Tibial nerve (tissue), 4 donors: ENCODE measurements around the gene AGBL3. TPM values are rescaled to one million over a fixed set of nuclear protein-coding genes. Genes with fewer than 3 reads are reported as not detected.
A peak's percentile ranks its signal among the peaks of the same experiment; 100 is the strongest.

Experiments used
- DNase-seq, 2 donors: peaks; one replicate each; pipeline ENCODE4 v3.0.0-alpha.2; 2019; ENCODE audit warnings: low spot score in 2 of 2
- H3K27ac ChIP-seq, 4 donors: fragments of 200-600 bp; sonication (generic) in 3 of 4; one replicate each; pipeline ENCODE4 v1.5.1; 2017 to 2019; ENCODE audit warnings: mild to moderate bottlenecking in 1 of 4
- H3K27me3 ChIP-seq, 2 donors: fragments of 200-600 bp; sonication (generic) in 1 of 2; one replicate each; pipeline versions ENCODE4 v1.5.1 to v1.6.0; 2017 to 2019
- H3K36me3 ChIP-seq, 3 donors: fragments of 200-600 bp; sonication (generic); one replicate each; pipeline ENCODE4 v1.5.1; 2018 to 2019
- H3K4me1 ChIP-seq, 4 donors: fragments of 200-600 bp; sonication (generic) in 3 of 4; one replicate each; pipeline ENCODE4 v1.5.1; 2017 to 2019
- H3K4me3 ChIP-seq, 4 donors: fragments of 200-600 bp; sonication (generic) in 3 of 4; one replicate each; pipeline ENCODE4 v1.5.1; 2017 to 2019; ENCODE audit warnings: mild to moderate bottlenecking in 1 of 4, moderate library complexity in 1 of 4
- H3K9me3 ChIP-seq, 4 donors: fragments of 200-600 bp; sonication (generic) in 3 of 4; one replicate each; pipeline ENCODE4 v1.5.1; 2017 to 2019
- CTCF ChIP-seq, 5 experiments: fragments of 200-600 bp in 3 of 5; fragments of 450-650 bp in 2 of 5; sonication (generic) in 3 of 5; IDR thresholded peaks; one replicate each; pipeline ENCODE4 v1.5.1; 2016 to 2019; ENCODE audit warnings: antibody characterized with exemption in 5 of 5, mild to moderate bottlenecking in 3 of 5, moderate library complexity in 2 of 5
- EP300 ChIP-seq, 2 donors: sonication (generic); formaldehyde crosslinking; IDR thresholded peaks; one replicate each; pipeline ENCODE4 v1.6.1; 2017; ENCODE audit warnings: antibody characterized with exemption in 2 of 2, mild to moderate bottlenecking in 1 of 2
- POLR2A ChIP-seq, 2 donors: fragments of 450-650 bp; IDR thresholded peaks; one replicate each; pipeline ENCODE4 v1.6.1; 2017; ENCODE audit warnings: antibody characterized with exemption in 2 of 2, mild to moderate bottlenecking in 2 of 2, moderate library complexity in 2 of 2
- WGBS, 2 donors: methylation state at CpG; one replicate each; pipeline ENCODE4 v1.1.5; 2018; 5-methylcytosine and 5-hydroxymethylcytosine counted together
- total RNA-seq, 4 donors: library from RNA; depleted of rRNA; stranded (reverse); fragments of >200 nt; gene quantifications; one replicate each; pipeline ENCODE4 v1.1.0, GENCODE V29; 2016

Gene AGBL3
- total RNA-seq, result 1 to 10 TPM; 1.3 to 3.1 (median 1.9) TPM

- H3K27me3 ChIP-seq, result no peaks in the 10 kb centered on the region
- H3K27ac ChIP-seq, result peak within 1 kb of the TSS; percentile 87 to 96 (median 92)
- TF ChIP-seq EP300 (IDR thresholded peaks at IDR 0.05), result peak; percentile 78 to 89
- TF ChIP-seq POLR2A (IDR thresholded peaks at IDR 0.05), result peak; percentile 14 to 73
- TF ChIP-seq CTCF (IDR thresholded peaks at IDR 0.05), result peak; percentile 65 to 93 (median 74)
- H3K4me1 ChIP-seq, result peaks cover 0 to 27% (median 14%) of the 10 kb centered on the region in 4 donors
- peak; percentile 94 to 95 for DNase-seq
- peak within 1 kb of the TSS; percentile 61 to 70 (median 68) for H3K4me3 ChIP-seq
- WGBS, 2 donors, result 0 to 2% methylated on average over 33 to 67 of the region's 70 CpGs
- H3K36me3 ChIP-seq, result peaks cover 0 to 4% (median 0%) of the 10 kb centered on the region in 3 donors
- no peaks in the 10 kb centered on the region for H3K9me3 ChIP-seq
Observed at GRCh38 chr7:134986363-134987251, at the start of gene AGBL3. AGBL3 (plus strand) TSS chr7:134986508; CDS start chr7:134987934, 1,426 bp downstream.

GRCh38 chr7:134936893-134937510, 49.3 kb upstream of the AGBL3 start:
- WGBS, 2 donors, result 41 to 46% methylated on average over 3 of the region's 3 CpGs
- Histone ChIP-seq H3K27me3 (no peaks in the 10 kb centered on the region), H3K27ac (peak overlapping the region in 2 of 4 donors; percentile 71 to 82), H3K36me3 (peaks cover 0 to 26% (median 0%) of the 10 kb centered on the region in 3 donors), H3K9me3 (no peaks in the 10 kb centered on the region), H3K4me3 (no peak overlapping the region), H3K4me1 (peaks cover 0 to 50% (median 15%) of the 10 kb centered on the region in 4 donors)
- no peak for DNase-seq
- TF ChIP-seq POLR2A (IDR thresholded peaks at IDR 0.05), result no peak
- no peak for TF ChIP-seq EP300 (IDR thresholded peaks at IDR 0.05)
- no peak for TF ChIP-seq CTCF (IDR thresholded peaks at IDR 0.05)

- H3K4me3 ChIP-seq, result no peak overlapping the region
- no peak for DNase-seq
- peaks cover 0 to 25% (median 0%) of the 10 kb centered on the region in 3 donors for H3K36me3 ChIP-seq
- no peaks in the 10 kb centered on the region for H3K9me3 ChIP-seq
- 73 to 81% methylated on average over 4 of the region's 4 CpGs for WGBS, 2 donors
- no peak for TF ChIP-seq POLR2A (IDR thresholded peaks at IDR 0.05)
- TF ChIP-seq EP300 (IDR thresholded peaks at IDR 0.05), result no peak
- TF ChIP-seq CTCF (IDR thresholded peaks at IDR 0.05), result no peak
- peaks cover 0 to 39% (median 10%) of the 10 kb centered on the region in 4 donors for H3K4me1 ChIP-seq
- H3K27ac ChIP-seq, result peak overlapping the region in 1 of 4 donors; percentile 82
- no peaks in the 10 kb centered on the region for H3K27me3 ChIP-seq
Observed at GRCh38 chr7:134938141-134938540, 48.2 kb upstream of the AGBL3 start.

GRCh38 chr7:134939136-134939535, 47.2 kb upstream of the AGBL3 start:
- H3K27ac ChIP-seq, result no peak overlapping the region

More at GRCh38 chr7:134939136-134939535, 47.2 kb upstream of the AGBL3 start:
- no peak for TF ChIP-seq EP300 (IDR thresholded peaks at IDR 0.05)
- no peak for TF ChIP-seq POLR2A (IDR thresholded peaks at IDR 0.05)
- no peak for TF ChIP-seq CTCF (IDR thresholded peaks at IDR 0.05)
- no peak overlapping the region for H3K4me3 ChIP-seq
- H3K4me1 ChIP-seq, result peaks cover 0 to 37% (median 8%) of the 10 kb centered on the region in 4 donors
- WGBS, 2 donors, result 64 to 92% methylated on average over 4 of the region's 4 CpGs
- DNase-seq, result no peak
- no peaks in the 10 kb centered on the region for H3K9me3 ChIP-seq
- H3K27me3 ChIP-seq, result no peaks in the 10 kb centered on the region
- peaks cover 0 to 25% (median 0%) of the 10 kb centered on the region in 3 donors for H3K36me3 ChIP-seq
